GM12878 (cell line): ENCODE data around the gene CLPTM1L.

Experiments
- CEBPB ChIP-seq, 2 experiments: fragments of 150-350 bp in 1 of 2; IDR thresholded peaks; 2 replicates each; pipeline ENCODE4 v1.6.1; 2012 to 2014; ENCODE audit warnings: low read depth in 2 of 2, low read length in 2 of 2, borderline replicate concordance in 1 of 2, inconsistent platforms in 1 of 2
- CHD4 ChIP-seq: fragments of 200-600 bp; sonication (generic); IDR thresholded peaks from 2 replicates; pipeline ENCODE4 v1.6.1; 2016; ENCODE audit warnings: mild to moderate bottlenecking
- CREB1 ChIP-seq: IDR thresholded peaks from 2 replicates; pipeline ENCODE4 v1.6.1; 2012; ENCODE audit warnings: low read depth, mild to moderate bottlenecking, inconsistent platforms
- CTCF ChIP-seq, 3 experiments: IDR thresholded peaks in 2 of 3; conservative IDR thresholded peaks in 1 of 3; 2 replicates each; pipeline ENCODE4 v1.5.1; 2011; ENCODE audit warnings: low read depth in 3 of 3, low read length in 3 of 3, mild to moderate bottlenecking in 3 of 3, control low read depth in 2 of 3, moderate library complexity in 2 of 3, inconsistent platforms in 1 of 3, mixed read lengths in 1 of 3; ENCODE audit not compliant: control insufficient read depth in 2 of 3, insufficient read depth in 1 of 3; ENCODE audit errors: extremely low read depth in 1 of 3
- ESRRA ChIP-seq: IDR thresholded peaks from 2 replicates; pipeline ENCODE4 v1.6.1; 2012; ENCODE audit warnings: mild to moderate bottlenecking, low read length, improper control_type of control experiment
- ETV6 ChIP-seq, 2 experiments: fragments of 450-650 bp in 1 of 2; IDR thresholded peaks in 1 of 2; conservative IDR thresholded peaks in 1 of 2; 2 replicates each; pipeline ENCODE4 v1.6.1; 2014; ENCODE audit warnings: antibody characterized with exemption in 1 of 2, borderline replicate concordance in 1 of 2, low read depth in 1 of 2, mild to moderate bottlenecking in 1 of 2, moderate library complexity in 1 of 2
- NRF1 ChIP-seq: conservative IDR thresholded peaks from 2 replicates; pipeline ENCODE4 v1.6.1; 2011; ENCODE audit warnings: mild to moderate bottlenecking, low read depth, low read length, improper control_type of control experiment
- POLR2AphosphoS5 ChIP-seq: IDR thresholded peaks from 2 replicates; pipeline ENCODE4 v1.6.1; 2011; ENCODE audit warnings: mild to moderate bottlenecking, low read length, inconsistent platforms
- RAD21 ChIP-seq: IDR thresholded peaks from 2 replicates; pipeline ENCODE4 v1.6.1; 2011; ENCODE audit warnings: mild to moderate bottlenecking, low read depth, low read length, moderate library complexity; ENCODE audit not compliant: insufficient read depth
- RFX5 ChIP-seq: IDR thresholded peaks from 2 replicates; pipeline ENCODE4 v1.6.1; 2011; ENCODE audit warnings: low read depth, low read length, improper control_type of control experiment
- SUPT20H ChIP-seq: IDR thresholded peaks from 2 replicates; pipeline ENCODE4 v1.6.1; 2011; ENCODE audit warnings: low read depth, mild to moderate bottlenecking, low read length, moderate library complexity, borderline replicate concordance; ENCODE audit not compliant: control insufficient read depth
- TAF1 ChIP-seq: IDR thresholded peaks from 2 replicates; pipeline ENCODE4 v1.6.1; 2011; ENCODE audit warnings: mild to moderate bottlenecking, low read depth, low read length, borderline replicate concordance
- ZBTB33 ChIP-seq: fragments of 450-650 bp; IDR thresholded peaks from 2 replicates; pipeline ENCODE4 v1.6.1; 2017; ENCODE audit warnings: mild to moderate bottlenecking
- ZNF217 ChIP-seq: fragments of 450-650 bp; IDR thresholded peaks from 2 replicates; pipeline ENCODE4 v1.6.1; 2017; ENCODE audit warnings: antibody characterized with exemption, mild to moderate bottlenecking

GRCh38 chr5:1368756-1369155, 23.9 kb upstream of the CLPTM1L start:
- no peak for TF ChIP-seq CTCF (IDR thresholded peaks at IDR 0.05 in 2 of 3, conservative IDR thresholded peaks at IDR 0.05 in 1 of 3; ENCODE audit: control insufficient read depth in 2 of 3, extremely low read depth in 1 of 3, insufficient read depth in 1 of 3, low read depth in 3 of 3, low read length in 3 of 3)
- TF ChIP-seq ZNF217: no peak
- no peak for TF ChIP-seq NRF1
- TF ChIP-seq CHD4: no peak
- no peak for TF ChIP-seq SUPT20H
- no peak for TF ChIP-seq TAF1
- TF ChIP-seq POLR2AphosphoS5: no peak
- TF ChIP-seq ESRRA: no peak
- no peak for TF ChIP-seq RAD21
- no peak for TF ChIP-seq ZBTB33
- no peak for TF ChIP-seq RFX5
- TF ChIP-seq CREB1: no peak
- TF ChIP-seq CEBPB (IDR thresholded peaks at IDR 0.05; ENCODE audit: borderline replicate concordance in 1 of 2, low read depth in 2 of 2, low read length in 2 of 2): no peak
- TF ChIP-seq ETV6 (conservative IDR thresholded peaks at IDR 0.05 in 1 of 2, IDR thresholded peaks at IDR 0.05 in 1 of 2; ENCODE audit: borderline replicate concordance in 1 of 2, low read depth in 1 of 2): no peak
